HepG2 (cell line): ENCODE data around the gene TMEM270. TPM values are rescaled to one million over a fixed set of nuclear protein-coding genes. Genes with fewer than 3 reads are reported as not detected.
A peak's percentile ranks its signal among the peaks of the same experiment; 100 is the strongest.

Experiments used
- ATAC-seq: fragments of 200-7000 bp; cut with Tn5 transposase; 3 replicates; pipeline ENCODE4 v1.9.1; 2020; ENCODE audit warnings: mild to moderate bottlenecking, moderate library complexity
- BruUV-seq: library from RNA; stranded (reverse); fragments of 400-500 nt; replicated peaks from 2 replicates; lab custom pipeline; 2021; lab: Mats Ljungman, UMichigan
- CTCF ChIA-PET: fragments of 300-600 bp; formaldehyde crosslinking; extraction: SDS; loops from one replicate; lab custom pipeline; 2021; ENCODE audit warnings: low total read pairs, inconsistent platforms, low intra/inter-chr PET ratio; lab: Yijun Ruan, JAX
- POLR2A ChIA-PET: fragments of 350-600 bp; sonication (Branson Sonifier 250); formaldehyde crosslinking; loops from one replicate; lab custom pipeline; 2020; ENCODE audit warnings: antibody characterized with exemption, inconsistent platforms; lab: Yijun Ruan, JAX
- DNase-seq: peaks from one replicate; pipeline ENCODE4 v3.0.0-alpha.2; 2015; ENCODE audit warnings: low spot score
- FAIRE-seq: peaks from 3 replicates; lab custom pipeline; 2011; peaks lifted over from hg19 to GRCh38; lab: Jason Lieb, UNC
- H2AFZ ChIP-seq: one replicate; pipeline ENCODE4 v1.6.1; 2011; ENCODE audit warnings: low read length, inconsistent platforms
- H3K27ac ChIP-seq: fragments of 300-600 bp; 3 replicates; pipeline ENCODE4 v1.8.0; 2011; ENCODE audit warnings: mixed run types, mild to moderate bottlenecking, mixed read lengths, low read length, inconsistent platforms; ENCODE audit not compliant: insufficient read depth; ENCODE audit errors: extremely low read length
- H3K27me3 ChIP-seq, 2 experiments: fragments of 200-600 bp in 1 of 2; 2 replicates in 1 of 2; 3 replicates in 1 of 2; pipeline versions ENCODE4 v1.6.0 to v1.8.0; 2011; ENCODE audit warnings: low read length in 2 of 2, mild to moderate bottlenecking in 2 of 2, moderate library complexity in 2 of 2, inconsistent platforms in 1 of 2; ENCODE audit not compliant: insufficient read depth in 2 of 2, control insufficient read depth in 1 of 2
- H3K36me3 ChIP-seq, 2 experiments: fragments of 200-600 bp in 1 of 2; replicated peaks in 1 of 2; 2 replicates in 1 of 2; 3 replicates in 1 of 2; pipeline versions ENCODE4 v1.5.1 to v1.8.0; 2011; ENCODE audit warnings: low read length in 2 of 2, inconsistent platforms in 1 of 2; ENCODE audit not compliant: insufficient read depth in 2 of 2, control insufficient read depth in 1 of 2
- H3K4me1 ChIP-seq: 2 replicates; pipeline ENCODE4 v1.5.1; 2012; ENCODE audit warnings: low read length, inconsistent platforms; ENCODE audit not compliant: insufficient read depth
- H3K4me2 ChIP-seq: 2 replicates; pipeline ENCODE4 v1.6.0; 2011; ENCODE audit warnings: low read depth, low read length, inconsistent platforms
- H3K4me3 ChIP-seq, 3 experiments: fragments of 200-600 bp in 1 of 3; sonication (generic), shearing (Covaris generic) in 1 of 3; replicated peaks in 1 of 3; 2 replicates each; pipeline ENCODE4 v1.5.1; 2011 to 2016; ENCODE audit warnings: low read length in 3 of 3, inconsistent platforms in 2 of 3, low read depth in 2 of 3, mild to moderate bottlenecking in 2 of 3, control low read depth in 1 of 3, mixed read lengths in 1 of 3; ENCODE audit not compliant: insufficient read depth in 1 of 3
- H3K79me2 ChIP-seq: one replicate; pipeline ENCODE4 v1.6.1; 2011; ENCODE audit warnings: low read length, inconsistent platforms; ENCODE audit not compliant: insufficient read depth
- H3K9ac ChIP-seq: 2 replicates; pipeline ENCODE4 v1.6.0; 2011; ENCODE audit warnings: mild to moderate bottlenecking, low read depth, low read length, inconsistent platforms; ENCODE audit not compliant: insufficient read depth
- H3K9me3 ChIP-seq: 2 replicates; pipeline ENCODE4 v1.5.1; 2012; ENCODE audit warnings: mild to moderate bottlenecking, low read length
- H4K20me1 ChIP-seq: 2 replicates; pipeline ENCODE4 v1.6.0; 2011; ENCODE audit warnings: inconsistent platforms, mild to moderate bottlenecking, low read length, moderate library complexity; ENCODE audit not compliant: insufficient read depth
- BRF2 ChIP-seq: sonication (generic); formaldehyde crosslinking; IDR thresholded peaks from 2 replicates; pipeline ENCODE4 v1.8.1; 2022; ENCODE audit warnings: mild to moderate bottlenecking, missing genetic modification reagents
- GATAD2A ChIP-seq: IDR thresholded peaks from 2 replicates; pipeline ENCODE4 v1.6.1; 2016
- HNRNPL ChIP-seq: fragments of 200-400 bp; formaldehyde crosslinking; IDR thresholded peaks from 2 replicates; pipeline ENCODE4 v1.6.1; 2017; ENCODE audit warnings: mild to moderate bottlenecking, low read depth, low read length
- IRF2 ChIP-seq: IDR thresholded peaks from 2 replicates; pipeline ENCODE4 v1.6.1; 2018; ENCODE audit warnings: missing genetic modification reagents, missing compliant biosample characterization
- MXD4 ChIP-seq: IDR thresholded peaks from 2 replicates; pipeline ENCODE4 v1.6.1; 2016; ENCODE audit warnings: mild to moderate bottlenecking, missing biosample characterization, missing genetic modification reagents
- MXI1 ChIP-seq: IDR thresholded peaks from 3 replicates; pipeline ENCODE4 v1.6.1; 2012; ENCODE audit warnings: low read depth, low read length, inconsistent platforms, borderline replicate concordance
- NRL ChIP-seq: sonication (generic); formaldehyde crosslinking; IDR thresholded peaks from 2 replicates; pipeline ENCODE4 v1.5.0; 2020; ENCODE audit warnings: missing genetic modification reagents, mild to moderate bottlenecking, moderate library complexity, borderline replicate concordance
- RORA ChIP-seq: sonication (generic); formaldehyde crosslinking; IDR thresholded peaks from 2 replicates; pipeline ENCODE4 v1.5.0; 2020; ENCODE audit warnings: mild to moderate bottlenecking, missing genetic modification reagents, moderate library complexity
- SIN3B ChIP-seq: fragments of 150-350 bp; IDR thresholded peaks from 2 replicates; pipeline ENCODE4 v1.6.1; 2014; ENCODE audit warnings: low read length
- SNAI1 ChIP-seq: sonication (generic); formaldehyde crosslinking; IDR thresholded peaks from 2 replicates; pipeline ENCODE4 v1.5.0; 2020; ENCODE audit warnings: mild to moderate bottlenecking, missing genetic modification reagents, borderline replicate concordance
- ZBTB3 ChIP-seq: sonication (generic); formaldehyde crosslinking; IDR thresholded peaks from 2 replicates; pipeline ENCODE4 v1.4.0; 2020; ENCODE audit warnings: low read depth, mild to moderate bottlenecking, moderate library complexity, missing genetic modification reagents, borderline replicate concordance
- ZNF20 ChIP-seq: sonication (generic); formaldehyde crosslinking; IDR thresholded peaks from 2 replicates; pipeline ENCODE4 v1.4.0; 2020; ENCODE audit warnings: mild to moderate bottlenecking, moderate library complexity, missing genetic modification reagents
- WGBS: methylation state at CpG from one replicate; pipeline ENCODE4 v1.1.6; 2017; ENCODE audit warnings: low lambda C conversion rate; 5-methylcytosine and 5-hydroxymethylcytosine counted together
- in situ Hi-C: cut with HindIII; loops from 2 replicates; pipeline ENCODE4 v1.10.0; 2017; ENCODE audit warnings: low pct_unique_long_range_greater_than_20kb; ENCODE audit not compliant: extremely low pct_ligation_motif_present
- intact Hi-C: fragments of 100-400 bp; cut with micrococcal nuclease; formaldehyde crosslinking; loops from one replicate; pipeline ENCODE4 v1.10.0; 2022; ENCODE audit not compliant: unreplicated experiment
- polyA plus RNA-seq, 8 experiments: library from polyadenylated mRNA; depleted of rRNA in 3 of 8; stranded (reverse) in 7 of 8; unstranded in 1 of 8; fragments of >200 nt; fragmentation: Illumina TruSeq in 4 of 8; extraction: Trizol in 4 of 8; gene quantifications; 2 replicates each; pipeline versions ENCODE4 v1.2.1 to v1.2.3, GENCODE V29; 2011 to 2016; ENCODE audit warnings: low read depth in 4 of 8, missing spikeins in 1 of 8, mixed read lengths in 1 of 8; ENCODE audit not compliant: insufficient read depth in 1 of 8
- total RNA-seq, 5 experiments: library from RNA; depleted of rRNA; stranded (reverse); fragments of >200 nt; fragmentation: Illumina TruSeq; extraction: Trizol; gene quantifications; 2 replicates each; pipeline ENCODE4 v1.2.3, GENCODE V29; 2016; ENCODE audit warnings: low read depth in 1 of 5
- TF ChIP-seq, protein P1 (sequence below): IDR thresholded peaks from 2 replicates; pipeline ENCODE4 v1.6.1; 2016; ENCODE audit warnings: low read depth, missing genetic modification reagents, missing compliant biosample characterization
- TF ChIP-seq, protein P2 (sequence below): sonication (generic); formaldehyde crosslinking; IDR thresholded peaks from 2 replicates; pipeline ENCODE4 v1.5.0; 2020; ENCODE audit warnings: mild to moderate bottlenecking, low read depth, missing genetic modification reagents, borderline replicate concordance
- TF ChIP-seq, protein P3 (sequence below): sonication (generic); formaldehyde crosslinking; IDR thresholded peaks from 2 replicates; pipeline ENCODE4 v1.4.0; 2020; ENCODE audit warnings: missing genetic modification reagents, borderline replicate concordance

TMEM270 gene
- total and polyA plus RNA-seq, 2 of the 13 experiments (the other 11 are each of a cell fraction or from before 2014, with no cell fraction given) = not detected

- no peak for FAIRE-seq
- Histone ChIP-seq H3K4me3 (no peak overlapping the region; a peak in 1 of 6 replicates), H2AFZ (no peak overlapping the region), H3K4me1 (peaks cover 29% of the 10 kb centered on the region), H3K9me3 (no peaks in the 10 kb centered on the region), H3K79me2 (no peaks in the 10 kb centered on the region), H3K27ac (no peak overlapping the region), H4K20me1 (no peaks in the 10 kb centered on the region), H3K36me3 (no peaks in the 10 kb centered on the region), H3K4me2 (peak overlapping the region; percentile 62), H3K27me3 (peaks cover 0 to 11% of the 10 kb centered on the region in 2 experiments; a peak in 2 of 5 replicates), H3K9ac (no peak overlapping the region)
- DNase-seq = no peak
- in situ Hi-C loops (no loop called here), intact Hi-C loops (no loop called here)
- POLR2A ChIA-PET = interaction anchor here (2.6 kb wide), 1 partner anchor 10 kb away, joined by 25 read pairs; no protein-coding TSS in a partner anchor
- WGBS = 15% methylated on average over 12 of the region's 13 CpGs
- CTCF ChIA-PET = no interaction called here
- BruUV-seq = no TSS peak
- peak; percentile 7; the same call in 2 of the 3 replicates for ATAC-seq
- TF ChIP-seq GATAD2A (no peak), MXI1 (no peak), NRL (CRISPR knock-in tag) (no peak), SIN3B (no peak), MXD4 (CRISPR knock-in tag) (no peak), RORA (no peak), HNRNPL (no peak), IRF2 (CRISPR knock-in tag) (no peak), BRF2 (no peak), SNAI1 (CRISPR knock-in tag) (no peak), ZNF20 (CRISPR knock-in tag) (no peak), ZBTB3 (no peak)
- TF ChIP-seq, protein P1, sequence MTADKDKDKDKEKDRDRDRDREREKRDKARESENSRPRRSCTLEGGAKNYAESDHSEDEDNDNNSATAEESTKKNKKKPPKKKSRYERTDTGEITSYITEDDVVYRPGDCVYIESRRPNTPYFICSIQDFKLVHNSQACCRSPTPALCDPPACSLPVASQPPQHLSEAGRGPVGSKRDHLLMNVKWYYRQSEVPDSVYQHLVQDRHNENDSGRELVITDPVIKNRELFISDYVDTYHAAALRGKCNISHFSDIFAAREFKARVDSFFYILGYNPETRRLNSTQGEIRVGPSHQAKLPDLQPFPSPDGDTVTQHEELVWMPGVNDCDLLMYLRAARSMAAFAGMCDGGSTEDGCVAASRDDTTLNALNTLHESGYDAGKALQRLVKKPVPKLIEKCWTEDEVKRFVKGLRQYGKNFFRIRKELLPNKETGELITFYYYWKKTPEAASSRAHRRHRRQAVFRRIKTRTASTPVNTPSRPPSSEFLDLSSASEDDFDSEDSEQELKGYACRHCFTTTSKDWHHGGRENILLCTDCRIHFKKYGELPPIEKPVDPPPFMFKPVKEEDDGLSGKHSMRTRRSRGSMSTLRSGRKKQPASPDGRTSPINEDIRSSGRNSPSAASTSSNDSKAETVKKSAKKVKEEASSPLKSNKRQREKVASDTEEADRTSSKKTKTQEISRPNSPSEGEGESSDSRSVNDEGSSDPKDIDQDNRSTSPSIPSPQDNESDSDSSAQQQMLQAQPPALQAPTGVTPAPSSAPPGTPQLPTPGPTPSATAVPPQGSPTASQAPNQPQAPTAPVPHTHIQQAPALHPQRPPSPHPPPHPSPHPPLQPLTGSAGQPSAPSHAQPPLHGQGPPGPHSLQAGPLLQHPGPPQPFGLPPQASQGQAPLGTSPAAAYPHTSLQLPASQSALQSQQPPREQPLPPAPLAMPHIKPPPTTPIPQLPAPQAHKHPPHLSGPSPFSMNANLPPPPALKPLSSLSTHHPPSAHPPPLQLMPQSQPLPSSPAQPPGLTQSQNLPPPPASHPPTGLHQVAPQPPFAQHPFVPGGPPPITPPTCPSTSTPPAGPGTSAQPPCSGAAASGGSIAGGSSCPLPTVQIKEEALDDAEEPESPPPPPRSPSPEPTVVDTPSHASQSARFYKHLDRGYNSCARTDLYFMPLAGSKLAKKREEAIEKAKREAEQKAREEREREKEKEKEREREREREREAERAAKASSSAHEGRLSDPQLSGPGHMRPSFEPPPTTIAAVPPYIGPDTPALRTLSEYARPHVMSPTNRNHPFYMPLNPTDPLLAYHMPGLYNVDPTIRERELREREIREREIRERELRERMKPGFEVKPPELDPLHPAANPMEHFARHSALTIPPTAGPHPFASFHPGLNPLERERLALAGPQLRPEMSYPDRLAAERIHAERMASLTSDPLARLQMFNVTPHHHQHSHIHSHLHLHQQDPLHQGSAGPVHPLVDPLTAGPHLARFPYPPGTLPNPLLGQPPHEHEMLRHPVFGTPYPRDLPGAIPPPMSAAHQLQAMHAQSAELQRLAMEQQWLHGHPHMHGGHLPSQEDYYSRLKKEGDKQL = no peak
- TF ChIP-seq, protein P2, sequence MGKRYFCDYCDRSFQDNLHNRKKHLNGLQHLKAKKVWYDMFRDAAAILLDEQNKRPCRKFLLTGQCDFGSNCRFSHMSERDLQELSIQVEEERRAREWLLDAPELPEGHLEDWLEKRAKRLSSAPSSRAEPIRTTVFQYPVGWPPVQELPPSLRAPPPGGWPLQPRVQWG = no peak
- TF ChIP-seq, protein P3, sequence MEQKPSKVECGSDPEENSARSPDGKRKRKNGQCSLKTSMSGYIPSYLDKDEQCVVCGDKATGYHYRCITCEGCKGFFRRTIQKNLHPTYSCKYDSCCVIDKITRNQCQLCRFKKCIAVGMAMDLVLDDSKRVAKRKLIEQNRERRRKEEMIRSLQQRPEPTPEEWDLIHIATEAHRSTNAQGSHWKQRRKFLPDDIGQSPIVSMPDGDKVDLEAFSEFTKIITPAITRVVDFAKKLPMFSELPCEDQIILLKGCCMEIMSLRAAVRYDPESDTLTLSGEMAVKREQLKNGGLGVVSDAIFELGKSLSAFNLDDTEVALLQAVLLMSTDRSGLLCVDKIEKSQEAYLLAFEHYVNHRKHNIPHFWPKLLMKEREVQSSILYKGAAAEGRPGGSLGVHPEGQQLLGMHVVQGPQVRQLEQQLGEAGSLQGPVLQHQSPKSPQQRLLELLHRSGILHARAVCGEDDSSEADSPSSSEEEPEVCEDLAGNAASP (CRISPR knock-in tag) = no peak
These were observed 19.9 kb downstream of the TMEM270 start for GRCh38 chr7:73880755-73881328.
